Prostate gland (tissue), 2 donors: ENCODE results near the gene NEGR1.

Source experiments
- CTCF ChIP-seq, 4 experiments: fragments of 200-600 bp in 2 of 4; fragments of 450-650 bp in 2 of 4; sonication (generic) in 2 of 4; IDR thresholded peaks; 1 replicate in 3 of 4; 2 replicates in 1 of 4; pipeline ENCODE4 v1.5.1; 2016 to 2019; ENCODE audit warnings: antibody characterized with exemption in 4 of 4, mild to moderate bottlenecking in 2 of 4, moderate library complexity in 2 of 4
- POLR2A ChIP-seq: fragments of 450-650 bp; IDR thresholded peaks from one replicate; pipeline ENCODE4 v1.6.1; 2016; ENCODE audit warnings: antibody characterized with exemption, mild to moderate bottlenecking

GRCh38 chr1:72324451-72324850 is 42.1 kb upstream of the NEGR1 start:
- TF ChIP-seq CTCF (IDR thresholded peaks at IDR 0.05): no peak
- no peak for TF ChIP-seq POLR2A
